ENCODE results near the gene ANXA11. TPM values are rescaled to one million over a fixed set of nuclear protein-coding genes. Genes with fewer than 3 reads are reported as not detected.
"Not testable (repeated sequence)": the region's sequence is repeated elsewhere in the genome, so short reads cannot be mapped to it uniquely, and the experiment has no call there.

ANXA11 gene
- total RNA-seq, 1 donor from 2014 or later = 205 TPM

DNA sequence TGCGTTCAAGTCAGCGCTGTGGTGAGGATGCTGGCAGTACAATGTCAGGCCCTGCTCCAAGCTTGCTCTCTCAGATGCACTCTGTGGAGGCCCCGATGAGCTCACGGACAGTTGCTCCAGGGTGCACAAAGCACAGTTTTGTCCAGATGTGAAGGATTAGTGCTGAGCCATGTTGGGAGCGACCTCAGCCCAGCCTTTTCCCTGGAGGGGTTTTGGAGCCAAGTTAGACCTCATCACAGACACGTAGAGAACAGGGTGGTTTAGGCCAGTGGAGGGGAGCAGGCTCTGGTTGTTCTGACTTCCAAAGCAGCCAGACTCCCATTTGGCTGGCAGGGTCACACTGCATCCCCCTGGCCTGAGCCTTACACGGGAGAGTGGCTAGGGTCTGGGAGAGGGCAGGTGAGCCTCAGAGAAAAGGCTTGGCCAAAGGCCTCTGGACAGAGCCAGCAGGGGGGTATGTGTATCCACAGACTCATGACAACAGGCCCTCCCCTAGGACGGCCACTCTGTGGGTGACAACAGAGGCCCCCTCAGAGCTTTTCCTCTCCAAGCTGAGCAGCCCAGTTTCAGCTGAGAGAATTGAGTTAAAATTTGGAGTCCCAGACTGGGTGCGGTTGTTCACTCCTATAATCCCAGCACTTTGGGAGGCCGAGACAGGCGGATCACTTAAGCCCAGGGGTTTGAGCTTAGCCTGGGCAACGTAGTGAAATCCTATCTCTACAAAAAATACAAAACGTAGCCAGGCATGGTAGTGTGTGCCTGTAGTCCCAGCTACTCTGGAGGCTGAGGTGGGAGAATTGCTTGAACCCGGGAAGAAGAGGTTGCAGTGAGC is 68.1 kb downstream of the ANXA11 start:
- intact Hi-C loops (cut with DNase I) = no loop called here
- ATAC-seq (peak; percentile 79), DNase-seq (ENCODE audit: low spot score) (peak; percentile 74)

DNA sequence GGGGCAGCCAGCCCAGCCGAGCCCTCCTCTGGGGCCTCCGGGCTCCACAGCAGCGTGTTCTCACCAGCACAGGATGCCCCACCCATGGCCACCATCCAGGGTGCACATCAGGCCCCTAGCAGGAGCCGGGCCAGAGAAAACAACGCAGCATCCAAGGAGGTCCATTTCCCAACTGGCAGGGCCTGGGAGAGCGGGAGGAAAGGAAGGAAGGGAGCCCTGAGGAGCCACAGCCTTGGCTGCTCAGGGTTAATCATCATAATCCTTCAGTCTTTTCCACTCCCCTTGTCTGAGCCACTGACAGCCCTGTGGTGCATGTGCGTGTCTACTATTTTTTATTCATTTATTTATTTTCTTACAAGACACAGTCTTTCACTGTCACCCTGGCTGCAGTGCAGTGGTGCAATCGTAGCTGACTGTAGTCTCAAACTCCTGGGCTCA is 69.2 kb downstream of the ANXA11 start:
- DNase-seq (ENCODE audit: low spot score) = peak; percentile 94
- intact Hi-C loops (cut with DNase I) = no loop called here
- ATAC-seq = peak; percentile 87

DNA sequence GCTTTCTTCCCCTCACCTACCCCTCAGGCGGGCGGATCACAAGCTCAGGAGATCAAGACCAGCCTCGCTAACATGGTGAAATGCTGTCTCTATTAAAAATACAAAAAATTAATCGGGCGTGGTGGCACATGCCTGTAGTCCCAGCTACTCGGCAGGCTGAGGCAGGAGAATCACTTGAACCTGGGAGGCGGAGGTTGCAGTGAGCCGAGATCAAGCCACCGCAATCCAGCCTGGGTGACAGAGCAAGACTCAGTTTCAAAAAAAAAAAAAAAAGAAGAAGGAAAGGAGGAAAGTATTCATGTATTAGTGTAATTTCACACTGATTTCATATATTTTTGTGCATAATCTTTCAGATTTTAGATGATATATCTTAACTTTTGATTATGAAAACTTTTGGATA is 71.7 kb downstream of the ANXA11 start:
- DNase-seq (ENCODE audit: low spot score); intact Hi-C loops (cut with DNase I); ATAC-seq: not testable (repeated sequence)

DNA sequence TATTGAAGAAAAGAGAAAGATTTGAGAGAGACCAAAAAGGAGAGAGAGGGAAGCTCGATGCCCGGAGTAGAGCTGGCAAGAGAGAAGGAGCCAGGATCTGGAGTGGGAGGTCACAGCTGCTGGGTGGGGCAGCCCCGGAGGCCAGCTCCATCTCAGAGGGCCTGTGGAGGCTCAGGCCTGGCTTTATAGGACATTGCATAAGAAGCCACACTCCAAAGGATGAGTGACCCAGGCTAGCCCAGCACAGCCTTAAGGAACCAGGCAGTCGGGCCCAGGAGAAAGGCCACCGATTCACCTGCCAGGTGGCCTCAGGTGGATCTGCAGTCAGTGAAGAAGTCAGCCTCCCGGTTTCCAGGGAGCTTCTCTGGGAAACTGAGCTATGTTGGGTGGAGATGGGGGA is 72.1 kb downstream of the ANXA11 start:
- ATAC-seq = peak; percentile 41
- DNase-seq (ENCODE audit: low spot score) = no peak
- intact Hi-C loops (cut with DNase I) = no loop called here

DNA sequence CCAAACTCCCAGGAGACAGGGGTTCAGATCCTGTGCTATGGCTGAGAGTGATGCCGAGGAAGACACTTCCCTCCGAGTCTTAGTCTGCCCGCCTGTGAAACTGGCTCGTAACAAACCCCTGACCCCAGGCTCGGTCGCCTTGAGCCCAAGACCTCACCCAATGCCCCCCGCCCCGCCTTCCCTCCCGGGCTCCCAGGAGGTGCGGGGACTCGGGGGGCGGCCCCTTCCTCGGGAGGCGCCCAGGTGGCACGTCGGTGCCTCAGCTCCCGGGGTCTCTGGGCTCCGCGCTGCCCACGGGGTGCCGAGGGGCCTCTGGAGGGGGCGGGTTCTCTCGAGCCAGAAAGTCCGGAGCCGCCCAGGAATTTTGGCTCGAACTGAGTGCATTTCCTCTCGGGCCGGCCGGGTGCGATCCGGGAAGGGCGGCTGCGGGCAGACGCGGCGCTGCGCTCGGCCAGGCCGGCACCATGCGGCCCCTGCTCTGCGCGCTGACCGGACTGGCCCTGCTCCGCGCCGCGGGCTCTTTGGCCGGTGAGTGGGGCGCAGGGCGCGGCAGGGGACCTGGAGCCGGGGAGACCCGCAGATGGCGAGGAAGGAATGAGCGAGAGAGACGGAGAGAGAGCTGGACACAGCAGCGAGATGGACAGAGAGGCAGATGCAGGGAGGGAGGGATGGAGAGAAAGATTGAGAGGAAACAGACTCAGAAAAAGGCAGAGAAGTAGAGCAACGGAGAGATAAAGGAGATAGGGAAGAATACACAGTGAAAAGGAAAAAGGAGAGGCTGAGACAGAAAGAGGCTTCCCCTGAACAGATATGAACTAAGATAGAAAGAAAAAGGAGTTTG is 72.8 kb downstream of the ANXA11 start, which contains the start of gene PLAC9:
Gene PLAC9, plus strand, starts transcription at position 432 of the 841 bp plus-strand sequence. Its CDS starts 33 bp downstream, at position 465.
- intact Hi-C loops (cut with DNase I) = no loop called here
- DNase-seq (ENCODE audit: low spot score) = no peak
- peak; percentile 20 for ATAC-seq

DNA sequence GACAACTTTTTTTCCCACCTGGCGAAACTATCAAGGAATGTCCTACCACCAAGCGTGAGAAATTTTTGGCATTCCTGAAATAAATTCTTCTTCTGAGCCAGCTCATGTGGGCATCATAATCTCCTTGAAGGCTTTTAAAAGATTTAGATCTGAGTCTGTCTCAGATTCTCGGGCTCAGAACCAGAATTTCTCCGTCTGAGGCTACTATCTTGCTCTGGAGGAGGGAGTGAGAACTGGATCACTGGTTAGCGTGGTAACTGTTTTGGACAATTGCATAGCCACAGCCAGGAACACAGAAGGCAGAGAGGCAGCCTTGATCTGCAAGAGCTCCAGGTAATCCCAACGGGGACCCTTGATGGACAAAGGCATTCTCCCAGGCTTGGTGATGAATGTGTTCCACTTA is 73.8 kb downstream of the ANXA11 start:
- no peak for ATAC-seq
- DNase-seq (ENCODE audit: low spot score) = no peak
- intact Hi-C loops (cut with DNase I) = no loop called here

DNA sequence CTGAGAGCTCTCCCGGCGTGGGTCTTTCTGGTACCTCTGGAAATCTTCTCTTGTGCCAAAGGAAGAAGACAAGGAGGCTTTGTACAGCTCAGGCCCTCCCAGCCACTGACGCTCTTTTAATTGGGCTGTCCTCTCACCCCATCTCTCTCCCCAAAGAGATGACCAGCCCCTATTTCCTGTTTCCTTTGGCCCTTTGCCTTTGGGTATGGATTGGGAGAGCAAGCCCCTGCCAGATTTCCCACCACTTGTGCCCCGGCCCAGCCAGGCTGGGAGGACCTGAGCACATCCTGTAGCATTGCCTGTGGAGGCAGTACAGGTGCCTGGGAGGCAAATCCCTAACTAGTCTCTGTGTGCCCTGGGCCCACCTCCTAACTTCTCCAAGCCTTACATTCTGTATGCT is 78.5 kb downstream of the ANXA11 start:
- ATAC-seq (peak; percentile 95), DNase-seq (ENCODE audit: low spot score) (no peak)
- intact Hi-C loops (cut with DNase I) = no loop called here

DNA sequence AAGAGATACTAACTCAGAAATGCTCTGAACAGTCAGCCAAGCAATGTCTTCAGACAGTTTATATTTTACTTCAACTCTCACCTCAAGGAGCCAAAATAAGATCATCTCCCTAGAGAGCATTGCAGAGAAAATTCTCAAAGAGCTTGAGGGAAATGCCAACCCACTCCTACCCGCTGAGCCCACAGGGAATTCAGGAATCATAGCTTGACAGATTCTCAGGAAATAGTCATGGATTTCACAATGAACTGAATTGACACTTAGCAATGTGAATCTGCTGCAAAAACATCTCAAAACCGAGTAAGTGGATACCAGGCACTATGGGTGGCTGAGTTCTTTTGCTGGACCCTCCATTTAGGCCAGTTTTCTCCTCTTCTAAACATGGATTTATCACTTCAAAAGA is 82.6 kb downstream of the ANXA11 start:
- intact Hi-C loops (cut with DNase I) = no loop called here
- DNase-seq (ENCODE audit: low spot score) (no peak), ATAC-seq (no peak)

DNA sequence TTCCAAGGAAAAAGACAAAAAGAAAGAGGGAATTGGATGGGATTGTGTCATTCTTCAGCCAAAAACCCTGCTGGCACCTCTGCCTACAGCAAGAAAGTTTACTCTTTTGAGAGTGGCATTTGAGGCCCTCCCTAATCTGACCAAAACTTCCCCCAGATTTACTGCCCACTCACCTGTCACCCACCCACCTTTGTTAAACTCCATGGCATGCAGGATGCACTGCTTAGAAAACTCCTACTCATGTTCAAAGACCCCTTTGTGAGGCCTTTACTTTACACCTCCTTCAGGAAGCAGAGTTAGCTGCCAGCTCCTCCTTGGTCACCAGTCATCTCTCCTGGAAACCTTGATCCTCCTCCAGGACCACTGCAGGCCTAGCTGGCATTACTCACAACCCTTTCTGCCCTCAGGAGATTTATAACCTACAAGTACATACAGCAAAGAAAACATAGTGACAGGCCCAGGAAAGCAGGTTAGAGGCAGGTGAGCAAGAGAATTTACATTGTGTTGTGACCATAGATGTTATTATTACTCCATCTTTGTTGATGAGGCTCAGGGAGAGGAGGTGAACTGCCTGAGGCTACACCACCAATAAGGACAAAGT is 83.1 kb downstream of the ANXA11 start:
- no peak for ATAC-seq
- no peak for DNase-seq (ENCODE audit: low spot score)
- intact Hi-C loops (cut with DNase I) = no loop called here

DNA sequence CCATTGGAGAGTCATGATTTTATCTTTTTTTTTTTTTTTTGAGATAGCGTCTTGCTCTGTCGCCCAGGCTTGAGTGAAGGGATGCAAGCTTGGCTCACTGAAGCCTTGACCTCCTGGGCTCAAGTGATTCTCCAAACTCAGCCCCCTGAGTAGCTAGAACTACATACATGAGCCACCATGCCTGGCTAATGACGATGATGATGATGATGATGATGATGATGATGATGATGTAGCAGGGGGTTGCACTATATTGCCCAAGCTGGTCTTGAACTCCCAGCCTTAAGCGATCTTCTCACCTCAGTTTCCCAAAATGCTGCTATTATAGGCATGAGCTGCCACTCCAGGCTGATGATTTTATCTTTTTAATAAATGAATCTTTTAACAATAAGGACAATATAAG is 86.7 kb downstream of the ANXA11 start:
- DNase-seq (ENCODE audit: low spot score) (no peak), ATAC-seq (no peak)
- intact Hi-C loops (cut with DNase I) = no loop called here

DNA sequence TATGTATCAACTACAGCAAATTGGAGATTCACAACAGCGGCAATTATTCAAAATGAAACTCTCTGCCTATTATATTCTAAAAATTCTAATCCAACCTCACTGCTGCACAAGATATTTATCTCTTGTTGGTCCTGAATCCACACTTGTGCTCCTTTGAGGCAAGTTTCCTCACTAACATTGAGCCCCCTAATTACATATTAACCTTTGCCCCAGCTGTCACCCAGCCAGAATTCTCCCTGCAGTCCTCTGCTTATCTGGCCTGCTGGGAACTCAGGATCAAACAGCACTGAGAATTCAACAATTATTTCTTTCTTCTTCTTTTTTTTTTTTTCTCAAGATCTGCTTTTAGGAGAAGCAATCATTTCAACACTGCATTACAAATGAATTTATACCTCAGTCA is 94.4 kb downstream of the ANXA11 start:
- ATAC-seq (no peak), DNase-seq (ENCODE audit: low spot score) (no peak)
- intact Hi-C loops (cut with DNase I) = no loop called here

DNA sequence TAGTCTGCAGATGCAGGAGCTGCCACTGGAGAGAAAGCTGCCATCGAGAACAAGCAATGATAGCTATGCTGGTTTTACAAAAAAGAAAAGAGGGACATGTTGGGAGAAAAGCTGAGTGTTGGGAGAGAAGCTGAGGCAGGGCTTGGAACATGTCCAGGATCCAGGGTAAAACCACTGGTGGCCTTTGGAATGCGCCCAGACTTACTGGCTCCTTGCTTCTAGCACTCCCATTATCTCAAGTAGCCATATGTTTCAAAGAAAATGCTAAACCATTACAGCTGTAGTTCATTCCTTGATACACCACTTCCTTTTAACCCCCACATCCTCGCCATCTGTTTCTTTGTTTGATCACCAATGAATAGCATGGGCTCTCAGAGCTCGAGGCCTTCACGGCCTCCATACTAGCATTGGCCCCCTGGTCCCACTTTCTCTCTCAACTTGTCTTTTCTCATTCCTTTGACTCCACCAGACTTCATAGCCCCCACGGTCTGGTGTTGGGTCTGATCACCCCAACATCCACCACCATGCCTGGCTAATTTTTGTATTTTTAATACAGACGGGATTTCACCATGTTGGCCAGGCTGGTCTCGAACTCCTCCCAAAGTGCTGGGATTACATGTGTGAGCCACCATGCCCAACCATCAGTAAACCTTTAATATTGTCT is 96.6 kb downstream of the ANXA11 start:
- intact Hi-C loops (cut with DNase I) = no loop called here
- ATAC-seq (no peak), DNase-seq (ENCODE audit: low spot score) (no peak)

DNA sequence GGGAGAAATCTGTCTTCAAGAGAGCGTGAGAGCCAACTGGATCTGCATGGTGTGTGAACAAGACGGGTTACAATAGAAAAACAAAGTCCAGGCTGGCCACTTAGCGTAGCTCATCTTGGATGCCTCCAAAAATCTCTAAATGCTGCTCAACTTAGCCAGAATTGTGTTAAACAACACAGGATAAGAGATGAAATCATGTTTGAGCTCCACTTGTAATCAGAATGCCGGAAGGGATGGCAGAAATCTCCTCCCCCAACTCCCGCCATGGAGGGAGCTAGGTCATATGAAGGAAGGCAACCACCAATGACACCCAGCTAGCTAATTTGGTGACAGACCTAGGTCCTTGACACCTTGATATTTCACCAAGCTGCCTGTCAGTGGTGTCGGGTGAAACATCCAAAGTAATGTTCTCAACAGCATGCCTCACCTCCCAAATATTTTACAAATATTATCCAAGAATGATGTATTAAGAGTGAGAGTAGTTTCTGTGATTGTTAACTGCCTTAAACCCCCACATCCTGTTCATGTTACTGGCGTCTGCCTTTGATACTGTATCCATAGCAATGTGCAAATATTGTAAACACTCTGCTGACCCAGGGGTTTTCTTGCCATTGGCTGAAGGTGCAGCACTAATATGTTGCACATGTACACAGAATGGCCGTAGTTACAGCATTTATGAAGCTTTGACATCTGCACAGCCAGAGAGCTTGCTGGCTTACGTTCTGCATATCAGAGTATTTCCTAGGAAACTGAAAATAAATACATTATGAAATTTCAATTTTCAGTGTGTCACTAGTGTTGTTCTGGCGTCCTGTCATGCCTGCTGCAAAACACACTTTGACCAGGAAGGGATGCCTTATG is 101.0 kb downstream of the ANXA11 start:
- intact Hi-C loops (cut with DNase I) = no loop called here
- DNase-seq (ENCODE audit: low spot score) (no peak), ATAC-seq (peak; percentile 82)

Other genes with a start within 250 kb of the ANXA11 start
- gene TMEM254, start 126.9 kb downstream of the ANXA11 start, total RNA-seq = 13.6 TPM
- gene PLAC9, start 72.8 kb downstream of the ANXA11 start, total RNA-seq = 103 TPM
- gene MAT1A, start 84.1 kb upstream of the ANXA11 start, total RNA-seq = not detected
- gene DYDC1, start 151.2 kb upstream of the ANXA11 start, total RNA-seq = not detected
- gene DYDC2, start 151.2 kb upstream of the ANXA11 start, total RNA-seq = not detected
- gene PRXL2A, start 203.0 kb upstream of the ANXA11 start, total RNA-seq = 117 TPM
- 103 TPM for gene TSPAN14, start 248.8 kb upstream of the ANXA11 start, total RNA-seq

All from sciatic nerve (tissue), 2 donors.